NT2/D1 (cell line): ENCODE data around the gene ABCA2.

Source experiments
- YY1 ChIP-seq: IDR thresholded peaks from 2 replicates; pipeline ENCODE4 v1.6.1; 2011; ENCODE audit not compliant: insufficient read length, insufficient read depth
- ZNF274 ChIP-seq: IDR thresholded peaks from 2 replicates; pipeline ENCODE4 v1.6.1; 2011; ENCODE audit warnings: mild to moderate bottlenecking, low read depth, low read length

GRCh38 chr9:136988872-136989271 lies 39.2 kb downstream of the ABCA2 start:
- no peak for TF ChIP-seq ZNF274
- TF ChIP-seq YY1, result no peak
